GM19395 (cell line): ENCODE results near the gene CPB2.

ENCODE experiments used
- ATAC-seq: cut with Tn5 transposase; IDR thresholded peaks from one replicate; pipeline ENCODE4 v1.9.1; 2021; ENCODE audit warnings: mild to moderate bottlenecking, moderate library complexity; ENCODE audit not compliant: unreplicated experiment

The CPB2 gene

DNA sequence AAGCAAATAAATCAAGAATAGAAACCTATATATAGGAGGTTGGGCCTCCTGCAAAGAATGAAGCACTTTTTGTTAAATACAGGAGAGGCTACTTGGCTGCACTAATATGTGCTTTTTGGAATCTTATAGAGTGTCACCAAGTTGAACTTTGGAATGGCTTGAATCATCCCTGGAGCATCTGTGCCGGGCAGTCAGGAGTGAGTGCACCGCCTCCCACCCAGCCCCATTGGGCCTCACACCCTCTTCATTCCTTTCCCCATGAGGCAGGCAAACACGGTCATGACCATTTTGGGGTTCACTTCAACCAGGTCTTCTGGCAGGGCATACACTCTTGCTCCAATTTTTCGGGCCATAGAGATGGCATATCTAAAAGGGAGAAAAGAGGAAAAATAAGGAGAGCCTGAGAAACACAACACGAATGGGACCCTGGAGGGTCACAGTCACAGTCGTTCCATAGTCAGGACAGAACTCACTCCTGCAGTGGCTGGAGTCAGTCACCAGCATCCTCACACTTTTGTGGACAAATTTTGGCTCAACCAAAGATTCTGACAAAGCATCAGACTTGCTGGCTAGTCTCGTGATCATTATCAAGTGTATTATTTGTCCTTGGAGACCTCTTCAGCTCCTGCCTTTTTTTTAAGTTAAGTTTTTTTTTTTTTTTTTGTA is 22.7 kb upstream of the CPB2 start:
- ATAC-seq, result no peak

DNA sequence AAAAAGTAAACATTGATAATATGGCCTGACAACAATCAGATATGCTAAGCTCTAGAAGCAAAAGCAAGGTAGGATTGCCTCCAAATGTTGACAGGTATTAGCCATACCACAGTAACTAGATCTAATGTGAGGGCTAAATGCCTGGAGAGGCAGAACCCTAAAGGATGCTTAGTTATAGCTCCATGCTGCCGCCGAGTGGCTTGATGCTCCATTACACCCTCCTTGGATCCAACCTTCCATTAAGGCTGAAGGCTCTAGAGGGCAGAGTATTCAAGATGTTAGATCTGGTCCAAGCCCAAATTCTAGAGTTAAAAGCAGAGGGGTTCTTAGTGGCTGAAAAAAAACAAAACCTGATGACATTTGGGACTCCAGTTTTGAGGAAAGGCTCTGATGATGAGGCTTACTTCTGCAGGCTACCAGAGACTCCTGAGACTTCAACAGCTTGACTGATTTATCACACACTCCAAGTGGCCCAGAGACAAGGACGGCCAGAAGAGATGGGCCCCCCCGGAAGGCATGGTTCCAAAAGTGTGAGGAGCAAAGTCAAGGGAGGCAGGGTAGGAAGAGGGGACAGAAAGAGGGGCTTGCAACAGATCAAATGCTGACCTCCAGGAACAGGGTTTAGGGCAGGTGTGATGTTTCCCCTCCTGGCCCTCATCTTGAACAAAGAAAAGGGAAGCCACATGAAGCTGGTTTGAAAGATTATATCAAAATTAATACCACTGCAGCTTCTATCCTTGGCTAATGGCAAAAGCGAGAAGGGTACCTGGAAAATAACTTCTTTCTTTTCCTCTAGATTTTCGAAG is 21.9 kb upstream of the CPB2 start:
- ATAC-seq, result peak; percentile 63

DNA sequence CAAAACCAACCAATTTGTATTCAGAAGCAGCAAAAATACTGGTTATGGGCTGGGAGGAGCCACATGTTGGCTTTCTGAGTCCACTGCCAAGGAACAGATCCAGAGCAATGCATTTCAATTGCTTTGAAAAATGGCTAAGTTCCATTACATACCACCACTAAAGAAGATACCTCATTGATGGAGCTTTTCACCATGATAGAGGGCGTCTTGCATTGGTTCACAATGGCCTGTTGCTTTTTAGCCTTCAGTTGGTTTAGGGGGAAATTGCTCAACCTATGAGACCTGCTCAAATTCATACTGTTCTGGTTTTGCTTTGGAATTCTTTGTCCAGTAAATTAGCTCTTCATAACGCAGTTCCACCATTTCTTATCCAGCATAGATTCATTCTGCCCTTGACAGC is 21.2 kb upstream of the CPB2 start:
- no peak for ATAC-seq

DNA sequence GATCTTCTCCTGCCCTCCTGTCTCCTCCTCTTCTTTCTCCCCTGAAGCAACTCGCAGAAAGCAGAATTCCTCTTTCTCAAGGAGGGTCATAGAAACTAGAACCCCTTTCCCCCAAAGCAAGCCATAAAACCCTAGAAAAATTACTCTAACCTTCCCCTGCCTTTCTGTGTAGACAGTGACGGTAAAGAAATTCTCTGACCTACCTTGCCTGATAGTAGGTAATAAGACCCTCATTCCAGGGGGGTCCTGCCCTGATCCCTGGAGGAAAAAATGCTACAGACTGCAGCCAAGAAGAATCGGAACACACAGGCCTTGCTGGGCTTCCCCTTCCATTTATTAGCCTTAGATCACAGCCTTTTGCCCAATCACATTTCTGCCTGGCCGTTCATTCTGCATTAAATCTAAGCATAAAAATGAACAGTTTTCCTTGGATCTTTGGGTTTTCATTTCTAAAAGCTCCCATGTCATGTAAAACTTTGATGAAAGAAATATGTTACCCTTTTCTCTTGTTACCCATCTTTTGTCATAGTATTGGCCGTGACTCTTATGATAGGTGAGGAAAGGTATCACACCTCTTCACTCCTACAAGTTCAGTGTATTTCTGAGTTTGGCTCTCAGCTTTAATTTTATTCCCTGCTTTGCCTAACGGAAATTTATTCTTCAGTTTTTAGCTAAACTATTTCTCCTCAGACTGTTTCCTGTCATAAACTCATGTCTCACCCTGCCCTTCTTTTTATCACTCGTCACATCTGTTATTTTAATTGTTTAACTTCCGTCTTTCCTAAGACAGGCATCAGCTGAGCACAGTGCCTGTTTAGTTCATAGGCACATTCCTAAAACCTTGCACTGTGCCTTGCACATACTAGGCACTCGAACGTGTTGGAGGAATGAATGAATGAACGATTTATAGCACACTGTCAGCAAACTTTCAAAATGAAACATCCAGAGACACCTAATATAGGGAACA is 20.4 kb upstream of the CPB2 start:
- no peak for ATAC-seq

DNA sequence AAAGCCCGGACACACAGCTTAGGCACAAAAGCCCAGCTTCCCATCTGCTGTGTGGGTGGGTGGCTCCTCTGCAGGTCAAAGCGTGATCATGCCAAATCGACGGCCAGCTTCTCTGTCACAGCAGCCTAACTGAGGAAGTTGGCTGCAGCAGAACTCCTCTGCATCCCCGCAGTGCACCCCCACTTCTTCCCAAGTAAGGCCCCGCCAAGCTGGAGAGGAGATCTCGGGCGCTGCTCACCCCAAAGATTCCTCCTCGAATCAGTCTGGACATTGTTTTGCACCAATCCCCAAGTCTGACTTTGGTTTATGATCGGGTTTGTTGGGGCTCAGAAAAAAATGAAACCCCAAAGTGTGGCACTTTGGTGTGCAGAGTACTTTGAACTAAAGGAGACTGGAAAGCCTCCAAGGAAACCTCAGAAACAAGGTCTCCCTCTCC is 19.7 kb upstream of the CPB2 start:
- peak; percentile 46 for ATAC-seq

DNA sequence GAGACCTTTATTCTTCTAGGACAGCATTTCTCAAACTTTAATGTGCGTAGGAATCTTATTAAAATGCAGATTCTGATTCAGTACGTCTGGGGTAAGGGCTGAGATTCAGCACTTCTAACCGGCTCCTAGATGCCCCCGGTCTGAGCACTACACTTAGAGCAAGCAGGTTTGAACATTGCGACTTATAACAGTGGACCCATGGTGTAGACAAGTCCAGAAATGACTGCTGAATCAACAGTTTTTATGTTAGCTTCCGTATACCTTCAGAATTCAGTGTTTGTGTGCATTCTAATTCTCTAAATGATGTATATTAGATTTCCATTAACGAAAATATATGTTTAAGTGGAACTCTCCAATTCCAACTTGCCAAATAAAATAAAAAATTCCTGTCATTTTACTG is 17.5 kb upstream of the CPB2 start:
- ATAC-seq, result no peak

DNA sequence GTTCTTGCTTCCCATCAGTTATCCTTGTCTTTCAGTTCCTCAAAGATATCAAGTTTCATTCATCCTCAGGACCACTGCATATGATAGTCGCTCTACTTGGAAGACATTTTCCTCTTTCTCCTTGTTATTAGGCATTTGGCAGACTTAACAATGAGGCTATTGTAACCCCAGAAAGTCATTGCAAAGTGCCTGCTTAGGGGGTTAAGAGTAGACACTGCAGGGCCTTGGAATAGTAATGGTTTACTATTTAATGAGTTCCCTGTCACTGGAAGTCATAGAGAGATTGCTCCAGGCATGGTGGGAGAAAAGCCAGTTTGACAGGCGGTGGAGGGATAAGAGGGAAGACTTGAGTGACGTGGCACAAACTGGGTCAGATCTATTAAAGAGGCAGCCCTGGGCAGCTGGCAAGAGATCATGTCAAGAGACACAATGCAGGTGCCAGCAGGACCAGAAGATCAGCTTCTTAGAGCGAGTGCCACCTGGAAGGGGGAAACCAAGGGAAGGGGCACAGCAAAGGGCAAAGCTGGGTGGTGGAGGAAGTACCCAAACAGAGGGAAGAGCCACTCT is 16.8 kb upstream of the CPB2 start:
- no peak for ATAC-seq

DNA sequence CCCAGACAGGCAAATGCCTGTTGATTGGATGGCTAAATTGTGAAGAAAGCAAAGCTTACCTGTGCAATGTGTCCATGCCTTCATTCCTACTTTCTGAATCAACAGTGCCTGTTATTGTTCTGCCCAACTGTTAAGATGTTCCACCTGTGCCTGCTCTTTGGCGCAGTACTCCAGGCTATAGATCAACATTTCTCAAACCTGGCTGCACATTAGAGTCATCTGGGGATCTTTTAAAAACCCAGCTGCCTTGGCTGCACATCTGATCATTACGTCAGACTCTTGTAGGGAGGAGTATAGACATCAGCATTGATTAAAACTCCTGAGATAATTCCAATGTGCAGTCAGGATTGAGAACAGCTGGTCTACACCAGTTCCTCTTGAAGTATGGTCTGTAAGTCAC is 16.2 kb upstream of the CPB2 start:
- ATAC-seq, result no peak

DNA sequence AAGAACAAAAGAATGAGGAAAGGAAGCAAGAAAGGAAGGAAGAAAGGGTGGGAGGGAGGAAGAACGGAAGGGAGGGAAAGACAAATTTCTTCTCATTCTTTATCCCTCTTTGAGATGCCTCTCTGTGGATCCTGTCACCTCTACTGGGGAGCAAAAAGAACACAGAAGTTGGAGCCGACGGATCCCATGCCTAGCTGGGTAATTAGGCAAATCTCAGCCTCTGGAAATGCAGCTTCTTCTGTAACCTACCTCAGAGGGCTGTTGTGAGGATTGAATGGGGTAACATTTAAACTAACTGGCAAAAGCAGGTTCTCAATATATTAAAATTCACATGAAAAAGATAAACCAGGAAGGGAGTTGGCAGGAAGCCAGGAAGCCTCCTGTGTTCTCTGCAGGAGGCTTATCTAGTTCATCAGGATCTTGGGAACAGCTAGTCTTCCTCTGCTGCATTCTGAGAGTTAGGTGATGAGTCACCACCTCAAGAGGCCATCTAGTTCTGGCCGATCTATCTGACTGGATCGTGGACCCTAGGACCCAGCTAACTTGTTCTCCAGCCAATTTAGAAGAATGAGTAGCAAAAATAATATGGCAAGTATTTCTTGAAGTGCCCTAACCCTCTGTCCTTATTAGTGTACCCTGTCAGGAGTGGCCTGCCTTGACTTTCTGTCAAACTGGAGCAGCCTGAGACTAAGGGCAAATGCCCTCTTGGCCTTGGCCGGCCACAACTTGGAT is 15.2 kb upstream of the CPB2 start:
- ATAC-seq, result no peak

DNA sequence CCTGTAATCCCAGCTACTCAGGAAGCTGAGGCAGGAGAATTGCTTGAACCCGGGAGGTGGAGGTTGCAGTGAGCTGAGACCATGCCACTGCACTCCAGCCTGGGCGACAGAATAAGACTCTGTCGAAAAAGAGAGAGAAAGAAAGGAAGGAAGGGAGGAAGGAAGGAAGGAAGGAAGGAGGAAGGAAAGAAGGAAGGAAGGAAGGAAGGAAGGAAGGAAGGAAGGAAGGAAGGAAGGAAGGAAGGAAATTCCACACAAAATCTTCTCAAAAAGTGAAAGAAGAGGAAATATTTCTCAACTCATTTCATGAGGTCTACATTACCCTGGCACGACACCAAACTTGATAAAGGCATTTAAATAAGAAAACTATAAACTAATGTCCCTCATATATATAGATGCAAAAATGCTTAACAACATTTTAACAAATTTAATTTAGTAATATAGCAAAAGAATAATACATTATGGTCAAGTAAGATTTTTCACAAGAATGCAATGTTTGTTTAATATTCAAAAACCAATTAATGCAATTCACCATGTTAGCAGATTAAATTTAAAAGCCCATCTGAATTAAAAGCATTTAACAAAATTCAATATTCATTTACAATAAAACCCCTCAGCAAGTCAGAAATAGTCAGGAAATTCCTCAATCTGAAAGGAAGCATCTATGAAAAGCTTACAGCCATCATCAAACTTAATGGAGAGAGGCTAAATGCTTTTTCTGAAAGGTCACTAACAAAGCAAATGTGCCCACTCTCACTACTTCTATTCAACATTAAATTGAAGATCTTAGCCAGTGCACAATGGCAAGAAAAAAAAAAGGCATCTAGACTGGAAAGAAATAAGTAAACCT is 12.0 kb upstream of the CPB2 start:
- ATAC-seq, result no peak

DNA sequence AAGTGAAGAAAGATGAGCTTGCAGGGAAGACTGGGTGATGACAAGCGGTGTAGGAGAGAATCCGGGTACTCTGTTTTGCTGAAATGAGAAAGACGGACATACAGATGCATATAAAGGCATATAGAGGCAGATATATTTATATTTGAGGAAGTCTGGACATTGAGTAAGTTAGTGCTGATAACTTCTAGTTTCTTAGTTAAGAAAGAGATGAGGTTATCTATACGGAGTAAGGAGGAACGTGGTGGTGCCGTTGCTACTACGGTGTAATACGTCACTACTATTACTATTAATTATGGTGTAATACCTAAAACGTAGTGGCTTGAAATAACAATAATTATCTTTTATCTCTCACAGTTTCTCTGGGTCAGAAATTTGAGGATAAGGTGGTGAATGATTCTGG is 9.8 kb upstream of the CPB2 start:
- no peak for ATAC-seq

DNA sequence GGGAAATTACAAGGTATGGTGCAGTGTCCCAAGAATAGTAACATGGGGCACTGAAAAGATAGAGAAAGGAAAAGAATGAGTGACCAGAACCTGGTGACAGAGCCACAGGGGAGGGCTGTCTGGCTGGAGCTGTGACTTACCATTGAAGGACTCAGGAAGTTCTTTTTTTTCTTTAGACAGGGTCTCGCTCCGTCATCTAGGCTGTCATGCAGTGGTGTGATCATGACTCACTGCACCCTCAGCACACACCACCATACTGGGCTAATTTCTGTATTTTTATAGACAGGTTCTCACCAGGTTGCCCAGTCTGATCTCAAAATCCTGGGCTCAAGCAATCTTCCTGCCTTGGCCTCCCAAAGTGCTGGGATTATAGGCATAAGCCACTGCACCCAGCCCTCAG is 8.8 kb upstream of the CPB2 start:
- no peak for ATAC-seq

DNA sequence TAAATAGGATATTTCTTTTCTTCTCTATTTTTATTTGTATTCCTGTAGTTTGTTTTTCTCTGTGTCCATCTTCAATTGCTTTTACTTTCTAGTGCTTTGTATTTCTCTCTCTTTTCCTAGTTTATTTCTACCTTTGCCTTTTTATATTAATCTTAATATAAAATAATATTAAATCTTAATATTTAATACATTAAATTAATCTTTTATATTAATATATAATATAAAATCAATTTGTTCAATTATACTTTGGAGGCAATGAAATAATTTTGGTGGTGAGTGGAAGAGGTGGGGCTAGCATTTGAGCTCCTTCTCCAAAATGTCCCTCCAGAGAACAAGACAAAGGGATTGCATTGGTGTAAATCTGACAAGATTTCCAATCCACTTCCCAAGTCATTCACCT is 6.3 kb upstream of the CPB2 start:
- ATAC-seq, result no peak

DNA sequence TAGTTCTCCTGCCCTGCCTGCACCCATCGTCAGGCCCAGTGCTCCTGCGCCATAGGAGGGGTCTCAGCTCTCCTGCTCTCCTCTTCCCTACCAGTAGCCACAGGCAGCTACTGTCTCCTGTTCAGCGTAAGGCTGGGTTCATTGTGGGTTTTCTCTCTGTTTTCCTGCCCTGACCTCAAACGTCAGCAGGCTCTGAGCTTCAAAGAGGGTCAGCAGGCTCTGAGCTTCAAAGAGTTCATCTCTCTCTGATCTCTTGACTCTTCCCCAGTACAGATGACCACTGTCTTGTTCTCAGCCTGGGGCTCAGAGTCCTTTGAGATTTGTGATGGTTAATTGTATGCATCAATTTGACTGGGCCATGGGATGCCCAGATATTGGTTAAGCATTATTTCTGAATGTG is 4.6 kb upstream of the CPB2 start:
- no peak for ATAC-seq

DNA sequence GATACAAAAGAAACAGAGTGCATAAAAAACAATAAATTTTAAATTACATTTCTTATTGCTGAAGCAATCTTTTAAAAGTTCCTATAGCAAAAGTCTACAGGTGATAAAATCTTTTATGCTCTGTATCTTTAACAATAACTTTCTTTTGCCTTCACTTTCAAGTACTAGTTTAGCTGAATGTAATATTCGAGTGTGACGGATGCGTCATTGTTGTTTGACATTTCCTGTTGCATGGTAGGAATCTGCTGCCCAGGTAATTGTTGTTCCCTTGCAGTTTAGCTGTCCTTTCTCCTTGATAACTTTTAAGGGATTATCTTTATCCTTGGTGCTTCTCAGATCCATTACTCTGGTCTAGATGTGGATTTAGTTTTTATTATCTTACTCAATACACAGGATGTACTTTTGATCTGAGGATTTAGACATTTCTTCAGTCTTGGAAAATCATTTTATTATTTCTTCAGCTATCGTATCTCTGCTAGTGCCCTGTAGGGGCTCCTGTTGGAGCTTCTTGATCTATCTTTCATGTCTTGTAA is 2.1 kb upstream of the CPB2 start:
- no peak for ATAC-seq

DNA sequence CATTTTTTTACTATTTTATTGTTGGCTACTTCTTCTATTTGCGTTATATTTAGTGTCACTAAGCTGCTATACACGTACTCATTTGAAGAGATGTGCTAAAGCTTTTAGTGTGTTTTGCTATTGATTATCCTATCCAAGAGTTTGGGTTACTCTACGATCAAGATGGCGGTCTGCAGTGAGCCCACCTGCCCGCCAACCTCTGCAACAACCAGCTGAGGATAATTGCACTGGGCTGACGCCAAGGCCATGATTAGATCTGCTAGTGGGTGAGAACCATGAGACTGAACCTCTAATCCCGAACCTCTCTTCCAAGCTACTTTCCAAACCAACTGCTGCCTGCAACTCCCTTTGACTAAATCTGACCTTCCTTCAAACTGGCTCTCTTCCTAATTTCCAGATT is 1.8 kb downstream of the CPB2 start:
- no peak for ATAC-seq

DNA sequence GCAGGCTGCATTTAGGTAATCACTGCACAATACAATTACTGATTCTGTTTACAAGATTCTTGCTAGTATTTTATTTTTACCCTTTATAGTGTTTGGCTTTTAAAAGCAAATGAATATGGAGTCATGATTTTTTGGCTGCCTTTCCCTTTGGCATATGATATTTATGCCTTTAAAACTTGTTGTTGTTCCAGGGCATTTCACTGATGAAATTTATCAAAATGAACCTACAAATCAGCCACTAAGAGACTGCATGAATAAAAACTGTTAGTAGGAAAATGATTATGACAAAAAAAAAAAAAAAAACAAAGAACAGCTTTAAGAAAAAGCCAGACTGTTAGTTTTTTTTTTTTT is 2.6 kb downstream of the CPB2 start:
- ATAC-seq, result no peak

DNA sequence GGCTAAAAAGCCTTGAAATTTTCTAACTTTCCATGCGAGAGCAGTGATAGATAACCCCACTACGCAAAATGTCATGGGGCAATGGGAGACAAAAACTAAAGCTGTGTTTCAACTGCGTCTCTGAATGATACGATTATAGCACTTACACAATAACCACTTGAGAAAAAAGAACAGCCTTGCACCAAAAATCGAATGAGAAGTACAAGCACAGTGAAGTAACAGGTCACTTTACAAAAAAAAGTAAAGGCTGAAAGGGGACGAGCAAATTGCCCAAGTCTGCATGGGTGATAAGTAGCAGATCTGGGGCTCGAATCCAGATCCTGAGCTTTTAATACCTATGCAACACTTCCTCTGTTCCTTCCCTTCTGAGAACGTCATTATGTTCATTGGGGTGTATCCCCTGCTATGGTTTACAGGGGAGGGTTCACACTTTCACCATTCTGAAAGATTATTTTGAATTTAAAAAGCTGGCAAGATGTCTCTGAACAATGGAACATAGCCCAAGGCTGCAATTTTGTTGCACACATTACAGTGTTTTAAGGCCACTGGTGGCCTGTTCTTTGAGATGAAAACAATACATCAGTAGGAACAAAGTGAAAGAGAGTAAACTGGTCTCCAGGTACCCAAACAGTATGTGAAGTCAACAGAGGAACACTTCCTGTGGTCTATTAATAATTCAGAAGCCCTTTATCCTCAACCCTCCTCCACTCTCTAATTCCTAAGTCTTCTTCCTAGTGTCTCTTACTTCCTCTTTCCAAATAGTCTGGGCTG is 3.2 kb downstream of the CPB2 start:
- ATAC-seq, result peak; percentile 52

DNA sequence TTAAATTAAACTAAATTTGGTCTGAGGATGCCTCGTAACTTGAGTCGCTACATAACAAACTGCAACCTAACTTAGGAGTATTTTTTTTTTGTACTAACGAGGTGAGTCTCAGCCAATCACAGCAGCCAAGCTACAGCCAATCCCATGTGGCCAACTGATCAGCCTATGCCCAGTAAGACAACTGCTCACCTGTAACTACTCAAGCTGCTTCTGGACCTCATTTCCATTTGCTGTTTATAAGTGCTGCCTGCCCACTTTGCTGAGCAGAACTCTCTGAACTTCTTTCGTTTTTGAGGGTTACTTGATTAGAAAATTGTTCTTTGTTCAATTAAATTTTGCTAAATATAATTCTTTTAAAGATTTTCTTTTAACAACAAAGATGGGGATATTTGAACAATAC is 3.8 kb downstream of the CPB2 start:
- no peak for ATAC-seq
